LHCN-M2 (cell line): ENCODE measurements around the gene FBXL4. TPM values are rescaled to one million over a fixed set of nuclear protein-coding genes. Genes with fewer than 3 reads are reported as not detected.

Source experiments
- DNase-seq: peaks from one replicate; pipeline ENCODE4 v3.0.0-alpha.2; 2012; ENCODE audit warnings: low read depth
- total RNA-seq: library from RNA; depleted of rRNA; stranded (reverse); fragments of >200 nt; gene quantifications from 2 replicates; pipeline ENCODE4 v1.2.3, GENCODE V29; 2014; rRNA removed

FBXL4 gene
- total RNA-seq, 1 experiment from 2014 or later, result 14.8 TPM

DNA sequence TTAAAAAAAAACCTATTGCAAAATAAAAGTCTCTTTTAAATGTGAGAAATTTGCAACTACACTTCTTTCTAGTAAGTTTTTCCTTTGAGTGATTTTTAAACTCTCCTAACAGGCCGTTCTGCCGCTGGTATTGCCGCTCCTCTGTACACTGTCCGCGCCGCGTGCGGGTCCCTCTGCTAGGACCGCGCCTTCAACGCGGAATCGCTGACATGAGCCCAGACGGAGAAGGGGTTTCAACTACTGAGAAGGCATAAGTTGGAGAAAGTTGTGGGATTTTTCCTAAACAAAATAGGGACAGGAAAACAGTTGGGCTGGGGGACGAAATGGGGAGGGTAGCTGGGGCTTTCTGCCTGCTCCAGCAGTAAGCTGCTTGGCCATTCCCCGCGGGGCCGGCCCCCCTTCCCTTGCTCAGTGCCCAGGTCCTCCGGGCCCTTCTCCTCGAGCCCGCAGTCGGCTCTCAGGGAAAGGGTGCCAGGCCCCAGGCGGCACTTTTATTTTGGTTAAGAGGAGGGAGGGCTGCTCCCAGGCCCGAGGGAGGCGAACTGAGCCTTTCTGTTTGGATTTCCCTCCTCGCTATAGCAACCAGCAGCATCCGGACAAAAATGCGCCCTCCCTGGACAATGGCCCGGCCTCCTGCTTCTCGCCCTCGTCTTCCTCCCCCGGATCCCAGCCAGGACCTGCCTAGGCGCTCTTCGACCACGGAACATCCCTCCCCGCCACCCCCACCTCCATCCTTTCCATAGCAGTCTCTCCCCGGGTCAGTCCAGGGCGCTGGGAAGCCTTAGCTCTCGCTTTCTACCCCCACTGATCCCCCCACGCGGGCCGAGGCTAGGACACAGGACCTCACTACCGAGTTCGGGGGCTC is 120.2 kb downstream of the FBXL4 start:
- DNase-seq, result peak; percentile 3

DNA sequence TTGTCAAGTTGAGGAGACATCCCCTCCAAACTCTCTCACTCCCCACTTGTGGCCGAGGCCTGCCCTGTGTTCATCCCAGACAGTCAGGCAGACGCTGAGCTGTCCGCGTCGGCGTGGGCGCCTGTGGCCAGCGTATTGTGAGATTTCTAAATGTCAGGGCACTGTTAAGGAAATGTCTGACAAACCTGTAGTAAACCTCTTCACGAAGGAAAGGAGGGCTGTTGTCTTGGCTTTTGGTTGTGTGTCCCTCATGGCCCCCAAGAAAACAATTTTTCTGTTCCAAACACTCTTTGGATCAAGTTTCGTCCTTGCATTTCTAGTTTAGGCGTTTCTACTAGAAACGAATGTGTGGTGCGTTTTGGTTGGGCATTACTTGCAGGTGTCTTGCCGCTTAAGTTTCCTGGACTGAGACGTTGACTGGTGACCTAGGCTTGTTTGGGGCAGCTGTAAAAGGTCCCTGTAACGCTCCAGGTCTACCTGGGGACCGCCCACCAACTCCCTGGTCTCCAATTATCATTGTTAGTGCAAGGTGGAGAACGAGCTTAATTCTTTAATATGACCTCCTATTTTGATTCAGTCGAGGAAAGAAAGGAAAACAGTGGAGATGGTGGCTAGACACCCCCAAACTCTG is 122.0 kb downstream of the FBXL4 start:
- DNase-seq, result no peak

DNA sequence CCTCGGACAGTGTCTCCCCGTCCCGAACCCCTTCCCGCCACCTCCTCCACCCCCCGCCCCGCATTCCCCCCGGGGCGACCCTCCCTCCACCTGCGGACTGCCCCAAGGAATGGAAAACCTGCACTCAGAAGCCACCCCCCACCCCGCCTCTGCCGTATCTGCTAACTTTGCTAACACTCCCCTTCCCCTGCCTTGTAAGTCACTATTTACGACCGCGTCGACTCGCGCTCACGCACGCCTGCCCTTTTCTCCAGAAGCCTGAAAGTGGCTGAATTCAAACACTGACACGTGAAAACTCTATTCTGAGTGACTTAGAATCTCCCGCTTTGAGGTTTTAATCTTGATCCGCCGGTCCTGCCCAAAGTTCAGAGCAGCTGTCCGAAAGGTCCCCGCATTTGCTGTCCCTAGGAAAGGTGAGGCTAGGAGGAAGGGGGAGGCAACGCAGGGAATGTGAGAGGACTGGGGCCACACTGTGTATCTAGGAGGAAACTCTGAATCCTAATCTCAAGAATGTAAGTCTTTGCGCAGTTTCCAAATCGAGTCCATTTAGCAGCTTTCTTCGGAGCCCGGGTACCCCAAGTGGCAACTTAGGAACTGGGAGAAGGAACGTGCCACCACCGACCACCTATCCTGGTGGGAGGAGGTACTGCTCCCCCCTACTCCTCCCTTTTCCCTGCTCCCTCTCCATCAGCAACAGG is 122.7 kb downstream of the FBXL4 start:
- no peak for DNase-seq

DNA sequence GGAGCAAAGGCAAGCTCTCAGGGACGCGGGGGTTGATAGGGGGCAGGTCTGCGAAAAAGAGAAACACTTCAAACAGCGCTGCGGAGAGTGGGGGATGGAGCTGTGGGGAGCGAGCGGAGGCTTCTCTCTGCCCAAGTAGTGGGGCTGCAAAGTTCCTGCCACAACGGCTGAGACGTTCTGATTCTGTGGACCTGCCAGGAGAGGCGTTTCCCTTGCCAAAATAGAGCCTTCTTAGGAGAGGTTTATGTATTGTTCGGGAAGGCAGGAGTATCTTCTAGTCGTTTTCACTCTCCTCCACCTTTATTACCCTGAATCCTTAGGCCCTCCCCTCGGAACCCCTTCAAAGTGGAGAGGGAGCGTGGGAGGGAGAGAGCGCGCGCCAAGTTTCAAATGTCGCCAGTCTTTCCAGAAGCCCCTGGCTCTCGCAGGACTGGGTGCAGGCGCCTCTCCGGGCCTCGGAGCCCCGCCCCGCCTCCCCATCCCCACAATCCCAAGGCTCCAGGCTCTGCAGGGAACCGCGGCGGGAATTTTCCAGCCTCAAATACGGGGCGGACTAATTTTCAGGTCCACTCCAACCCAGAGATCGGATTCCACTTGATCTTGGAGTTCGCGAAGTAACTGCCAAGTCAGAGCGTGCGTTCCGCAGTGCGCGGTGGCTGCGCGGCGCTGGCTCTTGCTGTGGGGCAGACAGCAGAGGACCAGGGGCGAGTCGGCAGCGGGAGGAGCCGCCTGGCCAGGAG is 123.4 kb downstream of the FBXL4 start:
- DNase-seq, result no peak

DNA sequence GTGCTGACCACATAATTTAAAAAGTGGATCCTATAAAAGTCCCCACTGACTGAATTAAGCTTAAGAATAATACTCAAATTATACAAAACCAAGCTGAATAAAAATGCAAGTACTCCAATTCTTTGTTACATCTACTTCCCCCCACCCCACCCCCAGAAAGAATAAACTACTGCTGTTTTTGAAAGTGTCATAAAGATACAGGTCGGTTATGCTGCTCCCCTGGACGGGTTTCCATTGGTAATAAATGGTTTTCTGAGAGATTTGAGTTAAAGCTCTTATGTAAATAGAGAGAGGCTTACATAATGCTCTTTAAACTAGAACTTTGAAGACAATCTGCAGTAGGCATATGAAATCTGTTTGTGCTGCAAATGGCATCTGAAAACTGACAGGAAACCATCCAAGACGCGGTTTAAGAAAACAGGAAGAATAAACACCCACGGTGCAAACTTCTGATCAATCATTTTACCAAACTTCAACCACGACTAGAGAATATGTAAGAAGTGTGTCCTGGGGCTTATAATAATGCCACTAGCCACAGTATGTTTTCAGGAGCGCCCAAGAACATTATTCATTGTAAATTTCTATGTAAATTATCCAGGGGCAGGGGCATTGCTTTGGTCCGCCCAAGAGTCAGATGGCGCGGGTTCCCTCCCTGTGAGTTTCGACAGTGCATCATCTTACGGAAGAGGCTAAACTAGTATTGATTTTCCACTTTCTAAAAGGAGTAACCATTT is 124.2 kb downstream of the FBXL4 start:
- no peak for DNase-seq

DNA sequence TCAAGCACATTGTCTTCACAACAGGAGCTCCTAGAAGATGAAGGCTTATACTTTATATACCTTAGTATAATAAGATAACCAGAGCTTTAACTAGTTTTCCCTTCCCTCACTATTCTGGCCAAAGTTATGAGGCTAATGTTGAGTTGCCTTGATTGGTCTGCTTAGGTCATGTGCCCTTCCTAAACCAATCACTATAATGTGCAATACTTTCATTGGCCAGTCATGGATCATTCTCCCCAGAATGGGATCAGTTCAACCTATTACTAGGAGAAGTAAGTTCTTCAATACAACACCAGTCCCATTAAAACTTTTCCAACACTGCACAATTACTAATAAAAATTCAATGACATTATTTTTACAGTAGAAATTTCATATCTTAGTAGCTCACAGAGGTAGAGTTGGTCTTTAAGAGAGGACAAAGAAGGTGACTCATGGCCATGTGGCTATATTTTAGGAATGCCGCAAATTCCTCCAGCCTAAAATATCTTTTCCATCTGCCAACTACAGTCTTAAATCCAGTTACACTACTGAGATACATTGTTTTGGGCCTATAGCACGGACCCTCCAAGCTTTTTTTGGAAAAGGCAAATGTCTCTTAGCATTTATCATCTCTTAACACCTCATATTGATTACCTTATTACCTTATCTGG is 125.9 kb downstream of the FBXL4 start:
- peak; percentile 21 for DNase-seq

Other genes with a start within 250 kb of the FBXL4 start
- gene POU3F2, start 113.4 kb downstream of the FBXL4 start, total RNA-seq, result 0.19 TPM in 1 of 2 replicates, not detected in the other